GM23338 (cell line): ENCODE measurements around the gene MMRN2.

Experiments
- POLR2AphosphoS5 ChIP-seq: IDR thresholded peaks from 2 replicates; pipeline ENCODE4 v1.6.1; 2016; ENCODE audit warnings: antibody characterized with exemption, low read depth
- TF ChIP-seq, protein P1 (sequence below), 2 experiments: fragments of 200-600 bp in 1 of 2; sonication (generic) in 1 of 2; conservative IDR thresholded peaks; 2 replicates each; pipeline versions ENCODE4 v1.5.1 to v1.6.1; 2016 to 2017; ENCODE audit warnings: antibody characterized with exemption in 2 of 2, low read depth in 2 of 2, mild to moderate bottlenecking in 2 of 2, moderate library complexity in 1 of 2

DNA sequence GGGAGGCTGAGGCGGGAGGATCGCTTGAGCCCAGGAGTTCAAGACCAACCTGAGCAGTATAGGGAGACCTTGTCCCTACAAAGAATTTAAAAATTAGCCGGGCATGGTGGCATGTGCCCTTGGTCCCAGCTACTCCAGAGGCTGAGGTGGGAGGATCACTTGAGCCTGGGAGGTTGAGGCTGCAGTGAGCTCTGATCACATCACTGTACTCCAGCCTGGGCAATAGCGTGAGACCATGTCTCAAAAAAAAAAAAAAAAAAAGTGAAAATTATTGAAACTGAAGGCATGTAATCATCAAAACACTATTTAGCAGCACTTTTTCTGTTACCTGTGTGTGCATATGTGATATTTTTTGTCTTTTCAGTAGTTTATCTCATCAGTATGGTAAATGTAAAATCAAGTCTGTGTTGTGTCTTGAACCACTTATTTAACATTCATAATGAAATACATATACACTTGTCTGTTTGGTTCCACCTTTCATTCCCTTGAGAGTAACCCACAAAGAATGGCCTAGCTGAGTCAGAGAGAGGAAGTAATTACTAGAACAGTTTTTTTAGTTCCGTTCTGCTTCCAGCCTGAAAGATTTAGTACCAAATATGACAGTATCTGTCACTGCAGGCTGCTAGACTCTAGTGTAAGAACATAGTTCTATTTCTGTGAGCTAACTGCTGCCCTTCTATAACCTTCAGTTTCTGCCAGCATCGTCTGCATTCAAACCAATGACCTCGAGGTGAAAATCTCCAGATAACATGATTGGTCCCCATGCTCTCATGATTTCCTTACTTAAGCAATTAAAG is 68.6 kb downstream of the MMRN2 start:
- TF ChIP-seq POLR2AphosphoS5, result no peak
- TF ChIP-seq, protein P1, sequence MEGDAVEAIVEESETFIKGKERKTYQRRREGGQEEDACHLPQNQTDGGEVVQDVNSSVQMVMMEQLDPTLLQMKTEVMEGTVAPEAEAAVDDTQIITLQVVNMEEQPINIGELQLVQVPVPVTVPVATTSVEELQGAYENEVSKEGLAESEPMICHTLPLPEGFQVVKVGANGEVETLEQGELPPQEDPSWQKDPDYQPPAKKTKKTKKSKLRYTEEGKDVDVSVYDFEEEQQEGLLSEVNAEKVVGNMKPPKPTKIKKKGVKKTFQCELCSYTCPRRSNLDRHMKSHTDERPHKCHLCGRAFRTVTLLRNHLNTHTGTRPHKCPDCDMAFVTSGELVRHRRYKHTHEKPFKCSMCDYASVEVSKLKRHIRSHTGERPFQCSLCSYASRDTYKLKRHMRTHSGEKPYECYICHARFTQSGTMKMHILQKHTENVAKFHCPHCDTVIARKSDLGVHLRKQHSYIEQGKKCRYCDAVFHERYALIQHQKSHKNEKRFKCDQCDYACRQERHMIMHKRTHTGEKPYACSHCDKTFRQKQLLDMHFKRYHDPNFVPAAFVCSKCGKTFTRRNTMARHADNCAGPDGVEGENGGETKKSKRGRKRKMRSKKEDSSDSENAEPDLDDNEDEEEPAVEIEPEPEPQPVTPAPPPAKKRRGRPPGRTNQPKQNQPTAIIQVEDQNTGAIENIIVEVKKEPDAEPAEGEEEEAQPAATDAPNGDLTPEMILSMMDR (conservative IDR thresholded peaks at IDR 0.05; ENCODE audit: low read depth in 2 of 2), result no peak
